A549 (cell line): ENCODE measurements around the gene TFE3.

ENCODE experiments used
- CHD4 ChIP-seq: fragments of 200-600 bp; sonication (generic); IDR thresholded peaks from 2 replicates; pipeline ENCODE4 v1.6.1; 2016; ENCODE audit warnings: antibody characterized with exemption, mild to moderate bottlenecking, borderline replicate concordance
- CTCF ChIP-seq: fragments of >200 bp; sonication (Bioruptor Twin); formaldehyde crosslinking; IDR thresholded peaks from 3 replicates; pipeline ENCODE4 v1.5.1; 2016
- E2F6 ChIP-seq: IDR thresholded peaks from 2 replicates; pipeline ENCODE4 v1.6.1; 2012; ENCODE audit warnings: low read depth, borderline replicate concordance
- ELK1 ChIP-seq: fragments of 150-350 bp; IDR thresholded peaks from 2 replicates; pipeline ENCODE4 v1.6.1; 2014; ENCODE audit warnings: low read depth, mild to moderate bottlenecking, low read length
- EP300 ChIP-seq, 2 experiments: fragments of >200 bp; sonication (Bioruptor Twin); formaldehyde crosslinking; IDR thresholded peaks; 2 replicates in 1 of 2; 3 replicates in 1 of 2; pipeline ENCODE4 v1.6.1; 2016 to 2017
- KDM1A ChIP-seq: fragments of 200-600 bp; sonication (generic); IDR thresholded peaks from 2 replicates; pipeline ENCODE4 v1.6.1; 2016; ENCODE audit warnings: low read depth, mild to moderate bottlenecking
- PBX3 ChIP-seq: IDR thresholded peaks from 2 replicates; pipeline ENCODE4 v1.6.1; 2012
- POLR2A ChIP-seq: IDR thresholded peaks from 2 replicates; pipeline ENCODE4 v1.6.1; 2012; ENCODE audit warnings: mild to moderate bottlenecking, low read length
- RAD21 ChIP-seq, 2 experiments: fragments of >200 bp in 1 of 2; sonication (Bioruptor Twin) in 1 of 2; formaldehyde crosslinking in 1 of 2; IDR thresholded peaks in 1 of 2; conservative IDR thresholded peaks in 1 of 2; 2 replicates in 1 of 2; 3 replicates in 1 of 2; pipeline ENCODE4 v1.6.1; 2012 to 2018; ENCODE audit warnings: inconsistent platforms in 1 of 2
- RFX5 ChIP-seq: fragments of 450-650 bp; IDR thresholded peaks from 2 replicates; pipeline ENCODE4 v1.7.1; 2014; ENCODE audit warnings: antibody characterized with exemption, mild to moderate bottlenecking, moderate library complexity
- SMC3 ChIP-seq: fragments of >200 bp; sonication (Bioruptor Twin); formaldehyde crosslinking; IDR thresholded peaks from 3 replicates; pipeline ENCODE4 v1.6.1; 2018; ENCODE audit warnings: inconsistent platforms
- TP53 ChIP-seq: fragments of 250-450 bp; sonication (Bioruptor Pico); IDR thresholded peaks from 2 replicates; pipeline ENCODE4 v1.5.0; 2021; ENCODE audit warnings: mild to moderate bottlenecking, moderate library complexity

- TF ChIP-seq EP300 (IDR thresholded peaks at IDR 0.05), result no peak
- no peak for TF ChIP-seq PBX3
- TF ChIP-seq CTCF, result no peak
- no peak for TF ChIP-seq TP53
- no peak for TF ChIP-seq RAD21 (conservative IDR thresholded peaks at IDR 0.05 in 1 of 2, IDR thresholded peaks at IDR 0.05 in 1 of 2)
- TF ChIP-seq SMC3, result no peak
- TF ChIP-seq E2F6, result no peak
- TF ChIP-seq ELK1, result no peak
- no peak for TF ChIP-seq RFX5
- TF ChIP-seq KDM1A, result no peak
- TF ChIP-seq POLR2A, result no peak
- no peak for TF ChIP-seq CHD4
These were observed 44.1 kb downstream of the TFE3 start for GRCh38 chrX:48999030-48999429.
